Stimulated activated naive CD8-positive, alpha-beta T cell treated with anti-CD3 and anti-CD28 coated beads, Interleukin-15, amount 100 ng/mL, for 72 hours (primary cell): ENCODE measurements around the gene IL11.

ENCODE experiments used
- ATAC-seq: fragments of 150-1000 bp; cut with Tn5 transposase; 2 replicates; pipeline ENCODE4 v1.10.0; 2021; ENCODE audit warnings: mild to moderate bottlenecking, moderate library complexity
- DNase-seq, 2 donors: peaks; one replicate each; pipeline ENCODE4 v3.0.0; 2021 to 2022
- H3K27ac Mint-ChIP-seq, 2 donors: one replicate each; pipeline ENCODE4 v1.8.0; 2022; ENCODE audit warnings: mild to moderate bottlenecking in 2 of 2, mixed read lengths in 2 of 2, moderate library complexity in 2 of 2
- H3K27me3 Mint-ChIP-seq: one replicate; pipeline ENCODE4 v1.8.0; 2022; ENCODE audit warnings: mixed read lengths
- H3K4me1 Mint-ChIP-seq: one replicate; pipeline ENCODE4 v1.8.0; 2022; ENCODE audit warnings: mild to moderate bottlenecking, mixed read lengths
- H3K4me3 Mint-ChIP-seq, 2 donors: one replicate each; pipeline ENCODE4 v1.8.0; 2022; ENCODE audit warnings: mild to moderate bottlenecking in 2 of 2, mixed read lengths in 2 of 2, moderate library complexity in 1 of 2
- H3K9me3 Mint-ChIP-seq, 2 donors: one replicate each; pipeline ENCODE4 v1.8.0; 2022; ENCODE audit warnings: mixed read lengths in 2 of 2

Gene IL11

DNA sequence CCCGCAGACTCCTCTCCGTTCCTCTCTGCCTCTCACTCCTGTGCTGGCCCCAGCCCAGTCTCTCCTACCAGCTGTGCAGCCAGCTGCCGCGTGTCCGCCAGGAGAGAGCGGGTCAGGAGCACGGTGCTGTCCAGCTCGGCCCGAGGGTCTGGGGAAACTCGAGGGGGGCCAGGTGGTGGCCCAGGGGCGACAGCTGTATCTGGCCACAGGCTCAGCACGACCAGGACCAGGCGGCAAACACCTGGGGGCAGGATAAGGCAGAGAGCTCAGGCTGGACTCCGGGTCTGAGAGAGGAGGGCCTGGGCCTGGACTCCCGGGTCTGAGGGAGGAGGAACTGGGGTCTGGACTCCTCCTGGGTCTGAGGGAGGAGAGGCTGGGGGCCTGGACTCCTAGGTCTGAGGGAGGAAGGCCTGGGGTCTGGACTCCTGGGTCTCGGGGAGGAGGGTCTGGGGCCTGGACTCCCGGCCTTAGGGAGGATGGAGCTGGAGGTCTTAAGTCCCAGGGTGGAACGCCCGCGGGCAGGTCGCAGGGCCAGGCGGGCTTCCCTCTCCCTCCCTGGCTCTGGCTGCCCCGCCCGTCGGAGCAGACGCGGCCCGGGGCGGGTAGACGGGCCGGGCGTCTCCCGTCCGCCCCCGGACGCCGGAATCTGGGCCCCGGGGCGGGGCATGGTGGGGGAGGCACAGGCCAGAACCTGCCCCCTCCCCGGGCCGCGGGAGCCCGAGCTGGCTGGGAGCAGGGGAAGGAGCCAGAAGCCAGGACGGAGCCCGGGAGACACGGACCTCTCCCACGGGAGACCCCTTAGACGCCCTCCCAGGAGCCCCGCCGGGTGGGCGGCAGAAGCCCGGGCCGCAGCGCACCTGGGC lies 1.3 kb downstream of the IL11 start:
- Mint-ChIP-seq H3K4me1 (peaks cover 42% of the 10 kb centered on the region), H3K4me3 (peak overlapping the region; percentile 53 to 72), H3K9me3 (no peaks in the 10 kb centered on the region), H3K27me3 (peaks cover 74% of the 10 kb centered on the region), H3K27ac (no peak overlapping the region)
- peak; percentile 53 for ATAC-seq
- no peak for DNase-seq

DNA sequence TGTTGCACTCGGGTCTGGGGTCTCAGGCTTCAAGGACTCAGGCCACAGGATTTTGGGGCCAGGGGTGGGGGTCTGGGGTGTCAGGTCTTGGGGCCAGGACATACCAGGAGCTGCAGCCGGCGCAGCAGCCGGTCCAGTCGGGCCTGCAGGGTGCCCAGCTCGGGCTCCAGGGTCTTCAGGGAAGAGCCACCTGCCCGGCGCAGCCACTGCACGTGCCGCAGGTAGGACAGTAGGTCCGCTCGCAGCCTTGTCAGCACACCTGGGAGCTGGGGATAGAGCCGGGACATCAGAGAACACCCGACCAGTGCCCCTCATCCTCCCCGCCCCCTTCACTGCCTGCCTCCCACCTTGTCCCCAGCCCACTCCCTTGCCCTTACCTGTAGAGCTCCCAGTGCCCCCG lies 2.2 kb downstream of the IL11 start:
- H3K27me3 Mint-ChIP-seq, result peaks cover 66% of the 10 kb centered on the region
- DNase-seq, result no peak
- no peaks in the 10 kb centered on the region for H3K9me3 Mint-ChIP-seq
- no peak for ATAC-seq
- H3K27ac Mint-ChIP-seq, result no peak overlapping the region
- peaks cover 33% of the 10 kb centered on the region for H3K4me1 Mint-ChIP-seq
- H3K4me3 Mint-ChIP-seq, result no peak overlapping the region

DNA sequence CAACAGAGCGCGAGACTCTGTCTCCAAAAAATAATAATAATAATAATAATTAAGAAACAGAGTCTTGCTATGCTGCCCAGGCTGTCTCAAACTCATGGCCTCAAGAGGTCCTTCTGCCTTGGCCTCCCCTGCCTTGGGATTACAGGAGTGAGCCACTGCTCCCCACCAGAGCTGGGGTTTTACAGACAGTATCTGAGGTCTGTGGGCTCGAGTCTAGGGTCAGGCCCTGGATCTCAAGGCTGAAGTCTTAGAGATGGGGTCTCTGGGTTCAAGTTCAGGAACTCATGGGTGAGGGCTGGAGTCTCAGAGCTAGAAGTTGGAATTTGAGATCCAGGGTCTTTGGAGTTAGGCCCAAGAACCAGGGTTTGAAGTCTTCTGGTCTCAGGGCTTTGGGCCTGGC lies 3.5 kb downstream of the IL11 start:
- no peaks in the 10 kb centered on the region for H3K9me3 Mint-ChIP-seq
- no peak for DNase-seq
- H3K27ac Mint-ChIP-seq, result no peak overlapping the region
- H3K4me3 Mint-ChIP-seq, result no peak overlapping the region
- no peak for ATAC-seq
- H3K27me3 Mint-ChIP-seq, result peaks cover 53% of the 10 kb centered on the region
- peaks cover 20% of the 10 kb centered on the region for H3K4me1 Mint-ChIP-seq

DNA sequence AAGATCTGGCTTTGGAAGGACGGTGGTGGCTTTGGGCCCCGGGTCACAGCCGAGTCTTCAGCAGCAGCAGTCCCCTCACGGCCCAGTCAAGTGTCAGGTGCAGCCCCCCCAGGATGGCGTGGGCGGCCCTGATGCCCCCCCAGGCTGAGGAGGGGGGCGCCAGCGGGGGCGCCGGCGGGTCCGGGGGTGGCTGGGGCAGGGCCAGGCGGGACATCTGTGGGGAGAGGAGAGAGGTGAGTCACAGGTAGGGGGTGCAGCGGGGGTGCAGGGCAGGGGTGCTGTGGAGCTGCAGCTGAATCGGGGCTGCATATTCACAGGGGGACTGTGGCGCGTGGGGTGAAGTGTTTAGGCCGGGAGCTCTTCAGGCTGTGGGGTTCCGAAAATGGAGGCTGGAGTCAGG lies 4.3 kb downstream of the IL11 start:
- no peak for DNase-seq
- H3K27me3 Mint-ChIP-seq, result peaks cover 44% of the 10 kb centered on the region
- no peaks in the 10 kb centered on the region for H3K9me3 Mint-ChIP-seq
- H3K27ac Mint-ChIP-seq, result peak overlapping the region in 1 of 2 donors; percentile 90
- no peak for ATAC-seq
- H3K4me3 Mint-ChIP-seq, result no peak overlapping the region
- H3K4me1 Mint-ChIP-seq, result peaks cover 18% of the 10 kb centered on the region

DNA sequence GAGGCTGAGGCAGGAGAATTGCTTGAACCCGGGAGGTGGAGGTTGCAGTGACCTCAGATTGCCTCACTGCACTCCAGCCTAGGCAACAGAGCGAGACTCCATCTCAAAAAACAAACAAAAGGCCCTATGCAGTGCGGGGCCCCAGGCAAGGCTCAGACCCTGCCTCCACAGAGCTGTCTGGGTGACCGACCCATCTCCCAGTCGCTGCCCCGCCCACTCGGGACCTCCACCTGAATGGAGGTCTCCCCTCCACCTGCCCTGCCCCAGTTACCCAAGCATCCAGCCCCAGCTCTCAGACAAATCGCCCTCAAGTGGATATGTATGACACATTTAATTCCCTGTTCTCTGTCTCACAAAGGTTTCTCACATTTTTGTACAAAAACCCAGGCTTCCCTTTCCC lies 5.0 kb downstream of the IL11 start:
- Mint-ChIP-seq H3K4me1 (peaks cover 11% of the 10 kb centered on the region), H3K9me3 (no peaks in the 10 kb centered on the region), H3K27ac (no peak overlapping the region), H3K27me3 (peaks cover 37% of the 10 kb centered on the region), H3K4me3 (no peak overlapping the region)
- ATAC-seq (no peak), DNase-seq (no peak)

DNA sequence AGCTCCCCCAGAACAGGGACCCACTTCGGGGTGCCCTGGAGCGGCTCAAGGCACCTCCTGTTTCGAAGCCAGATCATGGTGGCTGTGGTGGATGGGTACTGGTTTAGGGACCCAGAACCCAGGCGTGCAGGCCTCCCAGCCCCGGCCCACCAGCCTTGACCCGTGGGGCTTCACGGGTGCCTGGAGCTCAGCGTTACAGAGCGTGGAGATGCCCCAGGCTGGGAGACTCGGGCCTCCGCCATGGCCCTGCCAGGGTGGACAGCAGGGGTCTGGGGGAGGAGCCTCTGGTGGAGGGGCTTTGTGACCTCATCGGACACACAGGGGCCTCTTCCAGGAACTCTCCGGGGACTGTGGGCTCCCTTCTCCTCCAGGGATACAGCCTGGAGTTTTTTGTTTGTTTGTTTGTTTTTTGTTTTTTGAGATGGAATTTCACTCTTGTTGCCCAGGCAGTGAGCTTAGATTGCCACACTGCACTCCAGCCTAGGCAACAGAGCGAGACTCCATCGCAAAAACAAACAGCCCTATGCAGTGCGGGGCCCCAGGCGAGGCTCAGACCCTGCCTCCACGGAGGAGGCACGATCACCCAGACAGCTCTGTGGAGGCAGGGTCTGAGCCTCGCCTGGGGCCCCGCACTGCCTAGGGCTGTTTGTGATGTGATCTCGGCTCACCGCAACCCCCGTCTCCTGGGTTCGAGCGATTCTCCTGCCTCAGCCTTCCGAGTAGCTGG lies 7.1 kb downstream of the IL11 start, which contains the start of gene GARIN5B:
Gene GARIN5B (minus strand): TSS at position 271 of the 727 bp plus-strand sequence. CDS start 194 bp downstream, at position 77.
- Mint-ChIP-seq H3K9me3 (no peaks in the 10 kb centered on the region), H3K27me3 (peaks cover 19% of the 10 kb centered on the region), H3K4me1 (no peaks in the 10 kb centered on the region), H3K27ac (no peak within 1 kb of the TSS), H3K4me3 (no peak within 1 kb of the TSS)
- DNase-seq (no peak), ATAC-seq (no peak)

DNA sequence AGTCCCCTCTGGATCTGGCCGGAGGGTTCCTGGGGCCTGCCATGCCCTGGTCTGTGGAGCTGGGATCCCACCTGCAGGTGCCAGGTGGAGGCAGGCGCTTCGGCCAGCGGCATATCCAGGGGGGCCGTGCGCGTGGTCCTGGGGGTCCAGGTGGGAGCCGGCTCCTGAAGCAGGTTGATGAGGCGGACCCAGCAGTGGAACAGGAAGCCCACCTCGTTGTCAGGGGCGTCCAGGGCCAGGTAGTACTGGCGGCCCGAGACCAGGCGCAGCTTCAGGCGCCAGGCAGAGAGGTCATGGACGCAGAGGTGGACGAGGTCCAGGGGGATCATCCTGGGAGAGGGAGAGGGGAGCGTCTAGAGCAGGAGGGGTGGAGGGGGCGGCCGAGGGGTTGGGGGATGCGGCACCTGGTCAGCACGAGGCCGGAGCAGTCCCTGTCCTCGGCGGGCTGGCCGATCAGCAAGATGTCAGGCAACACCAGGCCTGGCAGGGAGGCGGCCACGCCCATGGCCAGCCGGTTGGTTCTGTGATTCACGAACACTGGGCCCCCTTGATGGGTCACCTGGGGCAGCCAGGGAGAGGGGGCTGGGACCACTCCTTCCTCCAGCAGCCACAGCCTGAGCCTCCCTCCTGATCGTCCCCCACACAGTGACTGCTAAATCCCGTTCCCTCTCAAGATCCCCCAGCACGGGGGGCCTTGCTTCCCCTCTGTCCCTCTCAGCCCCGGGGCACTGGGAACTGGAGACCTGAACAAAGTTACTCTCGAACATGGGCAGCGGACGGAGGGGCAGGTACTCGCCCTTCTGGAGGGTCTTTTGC lies 7.9 kb downstream of the IL11 start:
- DNase-seq (no peak), ATAC-seq (no peak)
- H3K4me3 Mint-ChIP-seq, result no peak overlapping the region
- no peaks in the 10 kb centered on the region for H3K4me1 Mint-ChIP-seq
- no peak overlapping the region for H3K27ac Mint-ChIP-seq
- peaks cover 15% of the 10 kb centered on the region for H3K27me3 Mint-ChIP-seq
- H3K9me3 Mint-ChIP-seq, result no peaks in the 10 kb centered on the region

GRCh38 chr19:55360902-55361301 lies 9.4 kb downstream of the IL11 start:
- Mint-ChIP-seq H3K27me3 (peaks cover 17% of the 10 kb centered on the region), H3K4me3 (no peak overlapping the region), H3K4me1 (no peaks in the 10 kb centered on the region), H3K9me3 (no peaks in the 10 kb centered on the region), H3K27ac (no peak overlapping the region)
- ATAC-seq, result no peak
- no peak for DNase-seq

GRCh38 chr19:55358943-55359908 lies 11.0 kb downstream of the IL11 start:
- Mint-ChIP-seq H3K27me3 (peaks cover 28% of the 10 kb centered on the region), H3K9me3 (no peaks in the 10 kb centered on the region), H3K4me3 (no peak overlapping the region), H3K4me1 (peaks cover 6% of the 10 kb centered on the region), H3K27ac (no peak overlapping the region)
- ATAC-seq (no peak), DNase-seq (no peak)

GRCh38 chr19:55358493-55358892 lies 11.8 kb downstream of the IL11 start:
- Mint-ChIP-seq H3K9me3 (no peaks in the 10 kb centered on the region), H3K4me1 (peaks cover 14% of the 10 kb centered on the region), H3K27ac (no peak overlapping the region), H3K27me3 (peaks cover 36% of the 10 kb centered on the region), H3K4me3 (no peak overlapping the region)
- ATAC-seq (no peak), DNase-seq (no peak)

GRCh38 chr19:55355213-55355821 lies 14.9 kb downstream of the IL11 start:
- no peak overlapping the region for H3K4me3 Mint-ChIP-seq

GRCh38 chr19:55354698-55355212 lies 15.5 kb downstream of the IL11 start, which contains the start of gene COX6B2:
Gene COX6B2, minus strand, starts transcription at chr19:55354719. Its CDS starts 198 bp downstream, at chr19:55354521.
- Mint-ChIP-seq H3K9me3 (no peaks in the 10 kb centered on the region), H3K27me3 (peaks cover 63% of the 10 kb centered on the region), H3K4me1 (peaks cover 39% of the 10 kb centered on the region), H3K27ac (peak within 1 kb of the TSS in 1 of 2 donors; percentile 22), H3K4me3 (peak within 1 kb of the TSS; percentile 75 to 84)
- DNase-seq, result no peak
- ATAC-seq, result no peak

More at GRCh38 chr19:55355213-55355821, 14.9 kb downstream of the IL11 start:
- DNase-seq, result no peak
- ATAC-seq, result no peak
- peaks cover 39% of the 10 kb centered on the region for H3K4me1 Mint-ChIP-seq
- no peaks in the 10 kb centered on the region for H3K9me3 Mint-ChIP-seq
- H3K27ac Mint-ChIP-seq, result no peak overlapping the region
- H3K27me3 Mint-ChIP-seq, result peaks cover 63% of the 10 kb centered on the region

GRCh38 chr19:55353803-55354697 lies 16.2 kb downstream of the IL11 start:
- Mint-ChIP-seq H3K4me3 (peak overlapping the region; percentile 75 to 84), H3K27ac (peak overlapping the region in 1 of 2 donors; percentile 22), H3K27me3 (peaks cover 63% of the 10 kb centered on the region), H3K4me1 (peaks cover 39% of the 10 kb centered on the region), H3K9me3 (no peaks in the 10 kb centered on the region)
- DNase-seq, result peak; percentile 40 to 60
- peak; percentile 67 for ATAC-seq
